ENCODE data around the gene TFDP1.

DNA sequence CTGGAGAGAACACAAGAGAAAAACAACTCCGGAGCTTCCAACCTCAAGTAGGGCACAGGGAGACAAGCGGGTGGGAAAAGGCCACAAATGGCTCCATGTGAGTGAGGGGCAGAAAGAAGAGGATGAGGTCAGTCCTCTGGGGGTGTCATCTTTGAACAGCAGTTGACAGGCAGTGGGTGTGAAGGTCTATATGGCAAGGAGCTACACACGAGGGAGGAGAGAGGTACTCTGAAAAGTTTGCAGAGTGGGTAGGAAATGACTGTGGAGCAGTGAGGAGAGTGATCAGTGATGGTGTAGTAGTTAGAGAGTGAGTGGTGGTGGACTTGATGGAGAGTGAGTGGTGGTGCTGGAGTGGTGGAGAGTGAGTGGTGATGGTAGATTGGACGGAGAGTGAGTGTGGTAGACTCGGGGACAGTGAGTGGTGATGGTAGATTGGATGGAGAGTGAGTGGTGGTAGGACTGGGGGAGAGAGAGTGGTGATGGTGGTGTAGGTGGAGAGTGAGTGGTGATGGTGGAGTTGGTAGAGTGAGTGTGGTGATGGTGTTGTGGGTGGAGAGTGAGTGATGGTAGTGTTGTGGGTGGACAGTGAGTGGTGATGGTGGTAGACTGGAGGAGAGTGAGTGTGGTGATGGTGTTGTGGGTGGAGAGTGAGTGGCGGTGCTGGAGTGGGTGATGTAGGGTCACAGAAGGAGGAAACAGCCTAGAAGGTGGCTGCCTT is 4.0 kb downstream of the TFDP1 start:
- TF ChIP-seq, protein P1, sequence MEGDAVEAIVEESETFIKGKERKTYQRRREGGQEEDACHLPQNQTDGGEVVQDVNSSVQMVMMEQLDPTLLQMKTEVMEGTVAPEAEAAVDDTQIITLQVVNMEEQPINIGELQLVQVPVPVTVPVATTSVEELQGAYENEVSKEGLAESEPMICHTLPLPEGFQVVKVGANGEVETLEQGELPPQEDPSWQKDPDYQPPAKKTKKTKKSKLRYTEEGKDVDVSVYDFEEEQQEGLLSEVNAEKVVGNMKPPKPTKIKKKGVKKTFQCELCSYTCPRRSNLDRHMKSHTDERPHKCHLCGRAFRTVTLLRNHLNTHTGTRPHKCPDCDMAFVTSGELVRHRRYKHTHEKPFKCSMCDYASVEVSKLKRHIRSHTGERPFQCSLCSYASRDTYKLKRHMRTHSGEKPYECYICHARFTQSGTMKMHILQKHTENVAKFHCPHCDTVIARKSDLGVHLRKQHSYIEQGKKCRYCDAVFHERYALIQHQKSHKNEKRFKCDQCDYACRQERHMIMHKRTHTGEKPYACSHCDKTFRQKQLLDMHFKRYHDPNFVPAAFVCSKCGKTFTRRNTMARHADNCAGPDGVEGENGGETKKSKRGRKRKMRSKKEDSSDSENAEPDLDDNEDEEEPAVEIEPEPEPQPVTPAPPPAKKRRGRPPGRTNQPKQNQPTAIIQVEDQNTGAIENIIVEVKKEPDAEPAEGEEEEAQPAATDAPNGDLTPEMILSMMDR (IDR thresholded peaks at IDR 0.05 in 8 of 11, conservative IDR thresholded peaks at IDR 0.05 in 3 of 11) = no peak
- TF ChIP-seq POLR2AphosphoS5 (IDR thresholded peaks at IDR 0.05) (no peak), POLR2A (IDR thresholded peaks at IDR 0.05) (no peak)

All from spleen (tissue), 7 donors.